ENCODE data around the gene RFLNA. TPM values are rescaled to one million over a fixed set of nuclear protein-coding genes. Genes with fewer than 3 reads are reported as not detected.

Gene RFLNA
- total and polyA plus RNA-seq, 4 donors = 0.40 to 1.8 (median 1.4) TPM

DNA sequence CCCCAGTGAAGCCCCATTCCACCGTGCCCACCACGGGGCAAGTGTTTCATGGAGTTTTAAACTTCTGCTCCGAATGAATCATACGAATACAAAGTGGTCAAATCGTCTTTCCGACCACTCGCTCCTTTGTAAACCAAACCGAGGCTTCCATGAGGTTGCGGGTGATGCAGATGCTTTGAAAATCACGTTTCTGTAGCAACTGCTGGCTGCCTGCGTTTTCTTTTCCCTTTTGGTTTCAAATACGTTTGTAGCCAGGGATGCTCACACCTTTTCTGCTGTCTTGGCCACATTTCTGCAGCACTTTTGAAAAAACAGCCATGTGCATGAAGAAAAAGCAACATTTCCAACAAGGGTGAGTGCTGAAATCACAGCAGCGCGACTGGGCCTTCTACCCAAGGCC lies 33.7 kb downstream of the RFLNA start:
- TF ChIP-seq CTCF (IDR thresholded peaks at IDR 0.05; ENCODE audit: control extremely low read depth, extremely low read depth) = no peak
- WGBS, 2 donors = 87 to 90% methylated on average over 14 of the region's 14 CpGs
- H3K36me3 ChIP-seq (ENCODE audit: control insufficient read depth in 4 of 4, insufficient read depth in 4 of 4, low read length in 4 of 4) = peaks cover 25 to 80% (median 40%) of the 10 kb centered on the region in 4 donors

GRCh38 chr12:124332058-124332672 lies 37.3 kb downstream of the RFLNA start:
- Histone ChIP-seq H3K27me3 (ENCODE audit: control insufficient read depth in 3 of 3, insufficient read depth in 3 of 3, low read length in 2 of 3) (no peaks in the 10 kb centered on the region), H3K4me3 (no peak overlapping the region), H3K9me3 (ENCODE audit: control insufficient read depth in 4 of 4, insufficient read depth in 3 of 4, low read length in 3 of 4) (no peaks in the 10 kb centered on the region), H3K36me3 (ENCODE audit: control insufficient read depth in 4 of 4, insufficient read depth in 4 of 4, low read length in 4 of 4) (peaks cover 19 to 81% (median 38%) of the 10 kb centered on the region in 4 donors), H3K4me1 (ENCODE audit: control insufficient read depth in 5 of 5, insufficient read depth in 5 of 5, low read length in 5 of 5) (peaks cover 0 to 7% (median 3%) of the 10 kb centered on the region in 5 donors), H3K27ac (ENCODE audit: low read depth in 1 of 2, low read length in 1 of 2) (no peak overlapping the region), H3K9ac (ENCODE audit: insufficient read depth in 1 of 2, low read length in 2 of 2) (no peak overlapping the region)
- 94% methylated on average over 13 to 15 of the region's 15 CpGs for WGBS, 2 donors
- ATAC-seq (ENCODE audit: insufficient read depth, low FRiP score) (no peak), DNase-seq (no peak)
- TF ChIP-seq CTCF (IDR thresholded peaks at IDR 0.05; ENCODE audit: control extremely low read depth, extremely low read depth) = no peak

More for the DNA sequence above, 33.7 kb downstream of the RFLNA start:
- H3K27me3 ChIP-seq (ENCODE audit: control insufficient read depth in 3 of 3, insufficient read depth in 3 of 3, low read length in 2 of 3) = no peaks in the 10 kb centered on the region
- H3K27ac ChIP-seq (ENCODE audit: low read depth in 1 of 2, low read length in 1 of 2) = peak overlapping the region in 1 of 2 donors; percentile 25
- no peak overlapping the region for H3K9ac ChIP-seq (ENCODE audit: insufficient read depth in 1 of 2, low read length in 2 of 2)
- DNase-seq (no peak), ATAC-seq (ENCODE audit: insufficient read depth, low FRiP score) (no peak)
- H3K9me3 ChIP-seq (ENCODE audit: control insufficient read depth in 4 of 4, insufficient read depth in 3 of 4, low read length in 3 of 4) = peaks cover 0 to 17% (median 5%) of the 10 kb centered on the region in 4 donors
- H3K4me1 ChIP-seq (ENCODE audit: control insufficient read depth in 5 of 5, insufficient read depth in 5 of 5, low read length in 5 of 5) = peaks cover 0 to 7% (median 3%) of the 10 kb centered on the region in 5 donors
- H3K4me3 ChIP-seq = no peak overlapping the region

GRCh38 chr12:124332900-124333299 lies 38.0 kb downstream of the RFLNA start:
- H3K27me3 ChIP-seq (ENCODE audit: control insufficient read depth in 3 of 3, insufficient read depth in 3 of 3, low read length in 2 of 3) = no peaks in the 10 kb centered on the region
- no peak for TF ChIP-seq CTCF (IDR thresholded peaks at IDR 0.05; ENCODE audit: control extremely low read depth, extremely low read depth)
- DNase-seq (no peak), ATAC-seq (ENCODE audit: insufficient read depth, low FRiP score) (no peak)
- H3K36me3 ChIP-seq (ENCODE audit: control insufficient read depth in 4 of 4, insufficient read depth in 4 of 4, low read length in 4 of 4) = peaks cover 19 to 84% (median 40%) of the 10 kb centered on the region in 4 donors
- H3K4me1 ChIP-seq (ENCODE audit: control insufficient read depth in 5 of 5, insufficient read depth in 5 of 5, low read length in 5 of 5) = peaks cover 0 to 3% (median 0%) of the 10 kb centered on the region in 5 donors
- no peak overlapping the region for H3K9ac ChIP-seq (ENCODE audit: insufficient read depth in 1 of 2, low read length in 2 of 2)
- 93% methylated on average over 12 of the region's 12 CpGs for WGBS, 2 donors
- no peaks in the 10 kb centered on the region for H3K9me3 ChIP-seq (ENCODE audit: control insufficient read depth in 4 of 4, insufficient read depth in 3 of 4, low read length in 3 of 4)
- H3K4me3 ChIP-seq = no peak overlapping the region
- no peak overlapping the region for H3K27ac ChIP-seq (ENCODE audit: low read depth in 1 of 2, low read length in 1 of 2)

All from lung (tissue), 12 donors.